C4-2B (cell line): Measurements from ENCODE around the gene ZDHHC14.

Source experiments
- H3K27ac ChIP-seq: fragments of 450-650 bp; 2 replicates; pipeline ENCODE4 v1.5.1; 2017
- ZFX ChIP-seq: fragments of 450-650 bp; IDR thresholded peaks from 2 replicates; pipeline ENCODE4 v1.6.1; 2017
- TF ChIP-seq, protein P1 (sequence below): fragments of 450-650 bp; conservative IDR thresholded peaks from 2 replicates; pipeline ENCODE4 v1.5.1; 2017; ENCODE audit warnings: mild to moderate bottlenecking

The ZDHHC14 gene

GRCh38 chr6:157721830-157722229 is 340.8 kb downstream of the ZDHHC14 start:
- no peak overlapping the region for H3K27ac ChIP-seq
- TF ChIP-seq, protein P1, sequence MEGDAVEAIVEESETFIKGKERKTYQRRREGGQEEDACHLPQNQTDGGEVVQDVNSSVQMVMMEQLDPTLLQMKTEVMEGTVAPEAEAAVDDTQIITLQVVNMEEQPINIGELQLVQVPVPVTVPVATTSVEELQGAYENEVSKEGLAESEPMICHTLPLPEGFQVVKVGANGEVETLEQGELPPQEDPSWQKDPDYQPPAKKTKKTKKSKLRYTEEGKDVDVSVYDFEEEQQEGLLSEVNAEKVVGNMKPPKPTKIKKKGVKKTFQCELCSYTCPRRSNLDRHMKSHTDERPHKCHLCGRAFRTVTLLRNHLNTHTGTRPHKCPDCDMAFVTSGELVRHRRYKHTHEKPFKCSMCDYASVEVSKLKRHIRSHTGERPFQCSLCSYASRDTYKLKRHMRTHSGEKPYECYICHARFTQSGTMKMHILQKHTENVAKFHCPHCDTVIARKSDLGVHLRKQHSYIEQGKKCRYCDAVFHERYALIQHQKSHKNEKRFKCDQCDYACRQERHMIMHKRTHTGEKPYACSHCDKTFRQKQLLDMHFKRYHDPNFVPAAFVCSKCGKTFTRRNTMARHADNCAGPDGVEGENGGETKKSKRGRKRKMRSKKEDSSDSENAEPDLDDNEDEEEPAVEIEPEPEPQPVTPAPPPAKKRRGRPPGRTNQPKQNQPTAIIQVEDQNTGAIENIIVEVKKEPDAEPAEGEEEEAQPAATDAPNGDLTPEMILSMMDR: no peak
- no peak for TF ChIP-seq ZFX

- TF ChIP-seq ZFX: no peak
- TF ChIP-seq, protein P1: no peak
These were observed 342.4 kb downstream of the ZDHHC14 start for GRCh38 chr6:157723376-157723775.

DNA sequence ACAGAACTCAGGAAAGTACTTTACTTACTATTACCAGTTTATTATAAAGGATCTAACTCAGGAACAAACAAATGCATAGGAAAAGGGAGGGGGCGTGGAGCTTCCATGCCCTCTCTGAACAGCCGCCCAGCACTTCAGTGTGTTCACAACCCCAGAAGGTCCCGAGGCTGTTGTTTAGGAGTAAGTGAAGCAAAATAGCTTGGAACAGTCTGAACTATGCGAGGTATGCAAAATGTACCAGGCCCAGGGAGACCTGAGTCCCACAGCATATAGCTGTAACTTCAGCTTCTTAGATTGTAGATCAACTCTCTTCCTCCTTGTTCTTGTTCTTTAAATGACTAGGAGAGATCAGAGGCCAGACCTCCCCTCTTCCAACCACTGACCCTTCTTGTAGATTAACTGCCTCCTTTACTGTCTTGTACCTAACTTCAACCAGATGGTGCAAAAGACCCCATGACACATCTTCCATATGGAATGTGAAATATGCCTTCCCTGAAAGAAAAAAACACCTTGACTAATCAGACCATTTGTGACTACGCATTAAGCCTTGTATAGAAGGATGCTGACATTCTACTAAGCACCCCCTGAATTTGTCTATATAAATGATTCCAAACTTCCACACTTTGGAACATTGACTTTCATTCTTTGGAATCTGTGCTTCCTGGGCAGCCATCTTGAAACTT is 343.3 kb downstream of the ZDHHC14 start:
- TF ChIP-seq, protein P1: no peak
- TF ChIP-seq ZFX: no peak
- H3K27ac ChIP-seq: no peak overlapping the region

More at GRCh38 chr6:157723376-157723775, 342.4 kb downstream of the ZDHHC14 start:
- H3K27ac ChIP-seq: no peak overlapping the region

GRCh38 chr6:157724960-157725741 is 344.2 kb downstream of the ZDHHC14 start:
- H3K27ac ChIP-seq: no peak overlapping the region
- TF ChIP-seq, protein P1: no peak
- TF ChIP-seq ZFX: no peak

DNA sequence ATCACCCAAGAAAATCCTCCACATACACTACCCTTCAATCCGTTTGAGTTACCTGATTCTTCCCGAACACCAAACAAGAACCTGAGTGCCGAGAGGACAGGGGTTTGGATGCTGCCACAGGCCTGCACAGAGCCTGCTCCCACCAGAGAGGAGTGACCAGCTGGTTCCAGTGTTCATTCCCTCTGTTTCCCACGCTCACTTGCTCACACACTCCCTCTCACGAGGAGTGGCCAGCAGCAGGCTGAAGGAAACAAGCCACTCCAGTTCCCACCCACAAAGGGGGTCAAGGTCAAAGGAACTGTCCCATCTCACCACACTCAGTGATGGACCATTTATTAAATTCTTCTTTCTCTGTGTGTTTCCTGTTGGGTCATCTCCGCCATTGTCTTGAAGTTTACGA is 344.8 kb downstream of the ZDHHC14 start:
- H3K27ac ChIP-seq: no peak overlapping the region
- no peak for TF ChIP-seq ZFX
- TF ChIP-seq, protein P1: no peak

DNA sequence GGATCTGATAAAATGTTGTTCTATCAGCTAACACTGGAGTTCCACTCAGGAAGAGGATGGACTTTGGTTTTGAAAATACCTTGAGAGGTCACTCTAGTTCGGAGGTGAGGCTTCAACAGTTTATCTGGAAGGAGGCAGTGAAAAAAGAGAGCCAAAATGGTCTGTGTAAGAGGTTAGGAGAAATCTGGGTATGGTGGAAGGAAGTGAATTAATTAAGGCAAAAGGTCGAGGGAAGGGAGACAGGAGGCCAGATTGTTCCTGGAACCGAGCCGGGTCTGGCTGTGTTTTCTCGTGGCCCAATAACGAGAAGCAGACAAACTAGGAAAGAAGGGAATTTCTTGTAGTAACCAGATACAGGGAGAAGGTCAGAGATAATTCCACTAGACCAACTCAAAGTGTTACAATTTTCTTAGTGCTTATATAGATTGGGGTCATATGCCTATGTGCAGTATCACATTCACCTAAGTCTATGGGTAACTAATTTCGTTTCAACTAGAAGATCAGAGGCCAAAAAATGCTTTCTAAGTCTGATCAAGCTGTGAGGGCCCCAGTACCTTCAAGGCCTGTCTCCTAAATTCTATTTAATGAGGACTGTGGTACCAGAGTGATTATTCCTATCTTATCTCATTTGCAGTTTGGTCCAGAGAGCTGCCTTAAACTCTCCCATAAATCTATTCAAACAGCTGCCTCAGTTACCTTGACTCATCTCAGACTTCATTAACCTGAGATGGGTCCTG is 346.1 kb downstream of the ZDHHC14 start:
- H3K27ac ChIP-seq: no peak overlapping the region
- TF ChIP-seq, protein P1: no peak
- no peak for TF ChIP-seq ZFX
